Measurements from ENCODE around the gene TMX4.
"Not testable (repeated sequence)": the region's sequence is repeated elsewhere in the genome, so short reads cannot be mapped to it uniquely, and the experiment has no call there.

Gene TMX4

DNA sequence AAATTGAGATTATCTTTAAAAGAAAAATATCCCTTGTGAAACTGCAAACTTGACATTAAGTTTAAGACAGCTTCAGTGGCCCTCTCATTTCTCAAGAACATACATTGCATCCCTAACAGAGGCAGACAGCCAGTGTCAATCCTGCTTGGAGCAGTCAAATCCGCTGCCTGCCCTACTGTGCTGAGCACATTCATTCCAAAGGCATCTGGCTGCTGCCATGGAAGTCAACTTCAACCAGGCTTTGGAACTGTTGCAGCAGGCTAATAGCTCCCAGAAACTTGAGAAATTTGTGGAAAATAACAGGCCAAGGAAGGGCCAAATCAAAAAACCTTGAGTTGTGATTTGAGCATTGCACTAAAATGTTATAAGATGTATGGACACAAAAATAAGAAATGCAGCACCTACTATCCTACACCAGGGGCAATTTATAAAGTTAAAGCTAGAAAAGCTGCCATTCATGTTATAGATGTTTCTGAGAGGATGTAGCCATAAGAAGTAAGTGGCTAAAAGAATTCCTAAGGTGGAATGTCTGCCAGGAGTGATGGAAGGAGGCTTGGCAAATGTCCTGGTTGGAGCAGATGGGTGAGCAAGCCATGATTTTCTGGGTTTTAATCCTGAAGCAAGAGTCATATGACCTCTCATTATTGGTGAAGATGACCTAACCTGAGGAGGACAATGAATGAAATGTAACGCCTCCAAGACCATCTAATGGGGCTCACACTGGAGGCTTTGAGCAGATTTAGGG lies 47.9 kb downstream of the TMX4 start:
- H3K27ac ChIP-seq = no peak overlapping the region

DNA sequence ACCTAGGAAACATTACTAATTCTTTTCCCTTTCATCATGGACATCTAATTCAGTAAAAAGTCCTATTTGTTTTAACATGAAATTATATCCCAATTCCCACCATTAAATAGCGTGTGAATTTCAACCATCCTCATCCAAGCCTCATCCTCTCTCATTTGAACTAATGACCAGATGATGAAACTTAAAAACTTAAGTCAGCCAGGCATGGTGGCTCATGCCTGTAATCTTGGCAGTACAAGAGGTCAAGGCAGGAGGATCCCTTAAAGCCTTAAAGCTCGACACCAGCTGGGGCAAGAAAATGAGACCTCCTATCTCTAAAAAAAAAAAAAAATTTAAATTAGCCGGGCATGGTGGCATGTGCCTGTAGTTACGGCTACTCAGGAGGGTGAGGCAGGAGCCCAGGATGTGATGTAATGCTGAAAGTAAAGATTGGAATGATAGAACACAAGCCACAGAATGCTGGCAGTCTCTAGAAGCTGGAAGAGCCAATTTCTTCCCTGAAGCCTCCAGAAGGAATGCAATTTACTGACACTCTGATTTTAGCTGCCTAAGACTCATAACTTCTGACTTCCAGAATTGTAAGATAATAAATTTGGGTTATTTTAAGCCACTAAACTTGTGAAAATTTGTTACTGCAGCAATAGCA lies 52.2 kb downstream of the TMX4 start:
- Histone ChIP-seq H3K27ac (no peak overlapping the region), H3K36me3 (ENCODE audit: insufficient read depth) (no peaks in the 10 kb centered on the region), H4K20me1 (ENCODE audit: insufficient read depth) (no peaks in the 10 kb centered on the region), H3K4me3 (IDR thresholded peaks at IDR 0.05; ENCODE audit: insufficient read depth, low read depth, low read length) (no peak overlapping the region), H3K27me3 (ENCODE audit: insufficient read depth, low read depth) (no peaks in the 10 kb centered on the region), H3K9ac (no peak overlapping the region), H3K4me1 (ENCODE audit: low read depth, poor library complexity, severe bottlenecking) (no peaks in the 10 kb centered on the region), H3K4me2 (no peak overlapping the region), H2AFZ (ENCODE audit: low read depth) (no peak overlapping the region), H3K79me2 (ENCODE audit: insufficient read depth, low read depth) (no peaks in the 10 kb centered on the region)
- no peak for TF ChIP-seq CTCF (conservative IDR thresholded peaks at IDR 0.05; ENCODE audit: low read depth, low read length)

More for the DNA sequence above, 47.9 kb downstream of the TMX4 start:
- no peaks in the 10 kb centered on the region for H3K36me3 ChIP-seq (ENCODE audit: insufficient read depth)
- H3K4me3 ChIP-seq (IDR thresholded peaks at IDR 0.05; ENCODE audit: insufficient read depth, low read depth, low read length) = no peak overlapping the region
- TF ChIP-seq CTCF (conservative IDR thresholded peaks at IDR 0.05; ENCODE audit: low read depth, low read length) = no peak
- H3K4me2 ChIP-seq = no peak overlapping the region
- H3K27me3 ChIP-seq (ENCODE audit: insufficient read depth, low read depth) = no peaks in the 10 kb centered on the region
- no peaks in the 10 kb centered on the region for H3K4me1 ChIP-seq (ENCODE audit: low read depth, poor library complexity, severe bottlenecking)
- no peak overlapping the region for H3K9ac ChIP-seq
- no peak overlapping the region for H2AFZ ChIP-seq (ENCODE audit: low read depth)
- H3K79me2 ChIP-seq (ENCODE audit: insufficient read depth, low read depth) = no peaks in the 10 kb centered on the region
- no peaks in the 10 kb centered on the region for H4K20me1 ChIP-seq (ENCODE audit: insufficient read depth)

GRCh38 chr20:7966176-7966575 lies 53.4 kb downstream of the TMX4 start:
- Histone ChIP-seq H3K27me3 (ENCODE audit: insufficient read depth, low read depth) (no peaks in the 10 kb centered on the region), H3K36me3 (ENCODE audit: insufficient read depth) (no peaks in the 10 kb centered on the region), H3K4me1 (ENCODE audit: low read depth, poor library complexity, severe bottlenecking) (no peaks in the 10 kb centered on the region), H3K27ac (no peak overlapping the region), H4K20me1 (ENCODE audit: insufficient read depth) (no peaks in the 10 kb centered on the region), H3K4me3 (IDR thresholded peaks at IDR 0.05; ENCODE audit: insufficient read depth, low read depth, low read length) (no peak overlapping the region), H3K9ac (no peak overlapping the region), H3K79me2 (ENCODE audit: insufficient read depth, low read depth) (no peaks in the 10 kb centered on the region), H2AFZ (ENCODE audit: low read depth) (no peak overlapping the region), H3K4me2 (no peak overlapping the region)
- no peak for TF ChIP-seq CTCF (conservative IDR thresholded peaks at IDR 0.05; ENCODE audit: low read depth, low read length)

GRCh38 chr20:7959484-7959883 lies 60.1 kb downstream of the TMX4 start:
- no peak overlapping the region for H3K27ac ChIP-seq
- H4K20me1 ChIP-seq (ENCODE audit: insufficient read depth) = no peaks in the 10 kb centered on the region
- H3K4me3 ChIP-seq (IDR thresholded peaks at IDR 0.05; ENCODE audit: insufficient read depth, low read depth, low read length) = no peak overlapping the region
- H3K4me1 ChIP-seq (ENCODE audit: low read depth, poor library complexity, severe bottlenecking) = no peaks in the 10 kb centered on the region
- no peaks in the 10 kb centered on the region for H3K36me3 ChIP-seq (ENCODE audit: insufficient read depth)
- H3K27me3 ChIP-seq (ENCODE audit: insufficient read depth, low read depth) = no peaks in the 10 kb centered on the region
- TF ChIP-seq CTCF (conservative IDR thresholded peaks at IDR 0.05; ENCODE audit: low read depth, low read length) = no peak
- H3K79me2 ChIP-seq (ENCODE audit: insufficient read depth, low read depth) = no peaks in the 10 kb centered on the region
- no peak overlapping the region for H3K9ac ChIP-seq
- H2AFZ ChIP-seq (ENCODE audit: low read depth) = no peak overlapping the region
- H3K4me2 ChIP-seq = no peak overlapping the region

- not testable (repeated sequence) for H3K4me2 ChIP-seq; H3K36me3 ChIP-seq (ENCODE audit: insufficient read depth); H3K4me1 ChIP-seq (ENCODE audit: low read depth, poor library complexity, severe bottlenecking); H3K27me3 ChIP-seq (ENCODE audit: insufficient read depth, low read depth); H3K9ac ChIP-seq; H2AFZ ChIP-seq (ENCODE audit: low read depth); H3K79me2 ChIP-seq (ENCODE audit: insufficient read depth, low read depth); H4K20me1 ChIP-seq (ENCODE audit: insufficient read depth); H3K4me3 ChIP-seq (IDR thresholded peaks at IDR 0.05; ENCODE audit: insufficient read depth, low read depth, low read length); H3K27ac ChIP-seq
Observed at GRCh38 chr20:7956561-7956960, 63.0 kb downstream of the TMX4 start.
